Upper lobe of left lung (tissue), 4 donors: ENCODE results near the gene PATJ.

Source experiments
- EP300 ChIP-seq, 4 donors: sonication (generic); formaldehyde crosslinking; IDR thresholded peaks; one replicate each; pipeline ENCODE4 v1.5.1; 2017; ENCODE audit warnings: antibody characterized with exemption in 4 of 4, control low read depth in 2 of 4
- POLR2A ChIP-seq, 4 donors: fragments of 450-650 bp; IDR thresholded peaks; one replicate each; pipeline ENCODE4 v1.5.1; 2016 to 2017; ENCODE audit warnings: antibody characterized with exemption in 4 of 4, mild to moderate bottlenecking in 2 of 4
- POLR2AphosphoS5 ChIP-seq, 2 donors: sonication (generic); formaldehyde crosslinking; IDR thresholded peaks; one replicate each; pipeline ENCODE4 v1.5.1; 2017; ENCODE audit warnings: antibody characterized with exemption in 2 of 2
- TF ChIP-seq, protein P1 (sequence below), 6 experiments: fragments of 450-650 bp in 4 of 6; fragments of 200-600 bp in 2 of 6; sonication (generic) in 2 of 6; IDR thresholded peaks; one replicate each; pipeline ENCODE4 v1.5.1; 2016 to 2019; ENCODE audit warnings: antibody characterized with exemption in 6 of 6

- TF ChIP-seq, protein P1, sequence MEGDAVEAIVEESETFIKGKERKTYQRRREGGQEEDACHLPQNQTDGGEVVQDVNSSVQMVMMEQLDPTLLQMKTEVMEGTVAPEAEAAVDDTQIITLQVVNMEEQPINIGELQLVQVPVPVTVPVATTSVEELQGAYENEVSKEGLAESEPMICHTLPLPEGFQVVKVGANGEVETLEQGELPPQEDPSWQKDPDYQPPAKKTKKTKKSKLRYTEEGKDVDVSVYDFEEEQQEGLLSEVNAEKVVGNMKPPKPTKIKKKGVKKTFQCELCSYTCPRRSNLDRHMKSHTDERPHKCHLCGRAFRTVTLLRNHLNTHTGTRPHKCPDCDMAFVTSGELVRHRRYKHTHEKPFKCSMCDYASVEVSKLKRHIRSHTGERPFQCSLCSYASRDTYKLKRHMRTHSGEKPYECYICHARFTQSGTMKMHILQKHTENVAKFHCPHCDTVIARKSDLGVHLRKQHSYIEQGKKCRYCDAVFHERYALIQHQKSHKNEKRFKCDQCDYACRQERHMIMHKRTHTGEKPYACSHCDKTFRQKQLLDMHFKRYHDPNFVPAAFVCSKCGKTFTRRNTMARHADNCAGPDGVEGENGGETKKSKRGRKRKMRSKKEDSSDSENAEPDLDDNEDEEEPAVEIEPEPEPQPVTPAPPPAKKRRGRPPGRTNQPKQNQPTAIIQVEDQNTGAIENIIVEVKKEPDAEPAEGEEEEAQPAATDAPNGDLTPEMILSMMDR (IDR thresholded peaks at IDR 0.05) = no peak
- TF ChIP-seq POLR2AphosphoS5 (IDR thresholded peaks at IDR 0.05) (no peak), POLR2A (IDR thresholded peaks at IDR 0.05) (no peak), EP300 (IDR thresholded peaks at IDR 0.05) (no peak)
Observed at GRCh38 chr1:61754545-61754944, 12.3 kb downstream of the PATJ start.
